Peyer's patch (tissue), 4 donors: ENCODE results near the gene ICAM1. TPM values are rescaled to one million over a fixed set of nuclear protein-coding genes. Genes with fewer than 3 reads are reported as not detected.
A peak's percentile ranks its signal among the peaks of the same experiment; 100 is the strongest.

Experiments
- DNase-seq, 3 donors: peaks; one replicate each; pipeline ENCODE4 v3.0.0-alpha.2; 2017 to 2019
- H3K27ac ChIP-seq, 4 donors: fragments of 200-600 bp; sonication (generic); one replicate each; pipeline ENCODE4 v1.5.1; 2016 to 2019
- H3K27me3 ChIP-seq, 2 donors: fragments of 200-600 bp; sonication (generic); one replicate each; pipeline ENCODE4 v1.5.1; 2019
- H3K36me3 ChIP-seq, 3 donors: fragments of 200-600 bp; sonication (generic); one replicate each; pipeline ENCODE4 v1.5.1; 2016 to 2019
- H3K4me1 ChIP-seq, 4 donors: fragments of 200-600 bp; sonication (generic); one replicate each; pipeline ENCODE4 v1.5.1; 2016 to 2019
- H3K4me3 ChIP-seq, 4 donors: fragments of 200-600 bp; sonication (generic); 1 replicate in 3 of 4; 2 replicates in 1 of 4; pipeline ENCODE4 v1.5.1; 2016 to 2019; ENCODE audit warnings: mild to moderate bottlenecking in 1 of 4
- H3K9me3 ChIP-seq, 4 donors: fragments of 200-600 bp; sonication (generic); one replicate each; pipeline ENCODE4 v1.5.1; 2016 to 2019; ENCODE audit warnings: mild to moderate bottlenecking in 1 of 4
- POLR2A ChIP-seq, 2 donors: fragments of 450-650 bp; IDR thresholded peaks; one replicate each; pipeline ENCODE4 v1.5.1; 2017; ENCODE audit warnings: antibody characterized with exemption in 2 of 2, mild to moderate bottlenecking in 2 of 2, moderate library complexity in 2 of 2
- small RNA-seq, 2 donors: library from RNA; depleted of rRNA; stranded (forward); fragments of <200 nt; gene quantifications; one replicate each; pipeline ENCODE3, GENCODE V24; 2016
- total RNA-seq, 4 donors: library from RNA; depleted of rRNA; stranded (reverse); fragments of >200 nt; gene quantifications; one replicate each; pipeline ENCODE4 v1.1.0, GENCODE V29; 2016
- TF ChIP-seq, protein P1 (sequence below), 6 experiments: fragments of 450-650 bp in 4 of 6; fragments of 200-600 bp in 2 of 6; sonication (generic) in 1 of 6; IDR thresholded peaks; one replicate each; pipeline ENCODE4 v1.5.1; 2017 to 2019; ENCODE audit warnings: antibody characterized with exemption in 6 of 6, mild to moderate bottlenecking in 3 of 6, moderate library complexity in 1 of 6

Gene ICAM1
- total RNA-seq, 4 donors from 2014 or later = 2.6 to 62.7 (median 12.7) TPM

DNA sequence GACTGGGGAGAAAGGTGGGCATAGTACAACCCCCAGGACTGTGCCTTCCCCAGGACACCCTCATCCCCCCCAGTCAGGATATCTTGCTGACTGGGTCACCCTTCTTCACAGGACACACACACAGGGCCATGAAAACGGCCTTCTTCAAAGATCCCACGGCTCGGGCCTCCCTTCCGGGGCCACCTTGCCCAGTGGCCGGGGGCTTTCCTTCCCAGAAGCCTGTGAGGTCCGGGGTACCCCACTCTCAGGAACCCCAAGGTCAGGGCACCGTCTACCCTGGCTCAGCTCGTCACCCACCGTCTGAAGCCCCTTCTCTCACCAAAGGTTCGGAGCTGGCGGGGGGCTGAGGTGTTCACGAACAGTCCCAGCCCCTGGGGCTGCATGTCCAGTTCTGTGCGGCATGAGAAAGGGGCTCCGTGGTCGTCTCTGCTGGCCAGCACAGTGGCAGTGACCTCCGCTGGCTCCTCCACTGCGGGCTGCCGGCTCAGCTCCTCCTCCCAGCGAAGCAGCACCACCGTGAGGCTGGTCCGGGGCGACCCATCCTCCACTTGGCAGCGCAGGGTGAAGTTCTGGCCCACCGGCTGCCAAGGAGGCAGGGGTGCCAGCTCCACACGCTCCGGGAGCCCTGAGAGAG is 64.5 kb downstream of the ICAM1 start:
- no peaks in the 10 kb centered on the region for H3K9me3 ChIP-seq
- peaks cover 0 to 12% (median 8%) of the 10 kb centered on the region in 4 donors for H3K4me1 ChIP-seq
- H3K4me3 ChIP-seq = peak overlapping the region in 2 of 4 donors; percentile 72 to 75
- DNase-seq = no peak
- peaks cover 0 to 1% (median 0%) of the 10 kb centered on the region in 3 donors for H3K36me3 ChIP-seq
- H3K27ac ChIP-seq = peak overlapping the region in 1 of 4 donors; percentile 88
- TF ChIP-seq, protein P1, sequence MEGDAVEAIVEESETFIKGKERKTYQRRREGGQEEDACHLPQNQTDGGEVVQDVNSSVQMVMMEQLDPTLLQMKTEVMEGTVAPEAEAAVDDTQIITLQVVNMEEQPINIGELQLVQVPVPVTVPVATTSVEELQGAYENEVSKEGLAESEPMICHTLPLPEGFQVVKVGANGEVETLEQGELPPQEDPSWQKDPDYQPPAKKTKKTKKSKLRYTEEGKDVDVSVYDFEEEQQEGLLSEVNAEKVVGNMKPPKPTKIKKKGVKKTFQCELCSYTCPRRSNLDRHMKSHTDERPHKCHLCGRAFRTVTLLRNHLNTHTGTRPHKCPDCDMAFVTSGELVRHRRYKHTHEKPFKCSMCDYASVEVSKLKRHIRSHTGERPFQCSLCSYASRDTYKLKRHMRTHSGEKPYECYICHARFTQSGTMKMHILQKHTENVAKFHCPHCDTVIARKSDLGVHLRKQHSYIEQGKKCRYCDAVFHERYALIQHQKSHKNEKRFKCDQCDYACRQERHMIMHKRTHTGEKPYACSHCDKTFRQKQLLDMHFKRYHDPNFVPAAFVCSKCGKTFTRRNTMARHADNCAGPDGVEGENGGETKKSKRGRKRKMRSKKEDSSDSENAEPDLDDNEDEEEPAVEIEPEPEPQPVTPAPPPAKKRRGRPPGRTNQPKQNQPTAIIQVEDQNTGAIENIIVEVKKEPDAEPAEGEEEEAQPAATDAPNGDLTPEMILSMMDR (IDR thresholded peaks at IDR 0.05) = no peak
- no peak for TF ChIP-seq POLR2A (IDR thresholded peaks at IDR 0.05)
- no peaks in the 10 kb centered on the region for H3K27me3 ChIP-seq

Small RNA genes within 50 kb of the gene (small RNA-seq; reads per million reads assigned to genes)
- gene AC011511.1 (0 reads per million in 2 donors), gene AC011511.4 (0 reads per million in 2 donors), gene MIR4322 (0 reads per million in 2 donors)

Other genes starting within 250 kb of the ICAM1 start
- gene SHFL, start 184.8 kb upstream of the ICAM1 start, total RNA-seq = 100 to 1,000 TPM in 1 of 4 donors, 10 to 100 TPM in 3; 39.9 to 125 (median 62.7) TPM
- gene ANGPTL6, start 168.4 kb upstream of the ICAM1 start, total RNA-seq = 10 to 100 TPM in 1 of 4 donors, 1 to 10 TPM in 3; 1.1 to 19.0 (median 2.5) TPM
- gene PPAN, start 164.8 kb upstream of the ICAM1 start, total RNA-seq = 100 to 1,000 TPM in 1 of 4 donors, 10 to 100 TPM in 3; 11.7 to 147 (median 24.7) TPM
- 10 to 100 TPM in 2 of 4 donors, 1 to 10 TPM in 2; 7.0 to 21.5 (median 11.6) TPM for gene P2RY11, start 159.4 kb upstream of the ICAM1 start, total RNA-seq
- gene EIF3G, start 151.2 kb upstream of the ICAM1 start, total RNA-seq = 100 to 1,000 TPM; 111 to 220 (median 181) TPM
- 100 to 1,000 TPM in 1 of 4 donors, 10 to 100 TPM in 3; 22.1 to 195 (median 41.5) TPM for gene DNMT1, start 76.2 kb upstream of the ICAM1 start, total RNA-seq
- 1 to 10 TPM; 2.8 to 4.8 (median 3.1) TPM for gene S1PR2, start 39.8 kb upstream of the ICAM1 start, total RNA-seq
- 10 to 100 TPM; 43.8 to 49.6 (median 45.3) TPM for gene MRPL4, start 18.9 kb upstream of the ICAM1 start, total RNA-seq
- gene ICAM4, start 15.8 kb downstream of the ICAM1 start, total RNA-seq = not detected
- gene ICAM5, start 18.8 kb downstream of the ICAM1 start, total RNA-seq = under 1 TPM in 1 of 4 donors, not detected in 3; 0.27 TPM
- gene ZGLP1, start 38.7 kb downstream of the ICAM1 start, total RNA-seq = 10 to 100 TPM in 1 of 4 donors, 1 to 10 TPM in 1, not detected in 2; 2.1 to 10.7 TPM
- gene FDX2, start 44.9 kb downstream of the ICAM1 start, total RNA-seq = 10 to 100 TPM in 3 of 4 donors, 1 to 10 TPM in 1; 8.3 to 22.2 (median 12.5) TPM
- gene RAVER1, start 62.4 kb downstream of the ICAM1 start, total RNA-seq = 10 to 100 TPM; 42.1 to 66.5 (median 55.8) TPM
- 10 to 100 TPM in 3 of 4 donors, 1 to 10 TPM in 1; 5.5 to 20.6 (median 10.8) TPM for gene ICAM3, start 68.5 kb downstream of the ICAM1 start, total RNA-seq
- 100 to 1,000 TPM; 138 to 531 (median 246) TPM for gene TYK2, start 109.5 kb downstream of the ICAM1 start, total RNA-seq
- 100 to 1,000 TPM; 118 to 443 (median 159) TPM for gene CDC37, start 132.4 kb downstream of the ICAM1 start, total RNA-seq
- 1 to 10 TPM; 3.3 to 7.2 (median 5.1) TPM for gene PDE4A, start 149.4 kb downstream of the ICAM1 start, total RNA-seq
- gene KEAP1, start 232.2 kb downstream of the ICAM1 start, total RNA-seq = 10 to 100 TPM; 44.2 to 53.6 (median 46.9) TPM
- not detected for gene S1PR5, start 246.3 kb downstream of the ICAM1 start, total RNA-seq